GM18909 (cell line): ENCODE measurements around the gene SLX9.
"Not testable (repeated sequence)": the region's sequence is repeated elsewhere in the genome, so short reads cannot be mapped to it uniquely, and the experiment has no call there.

Experiments used
- ATAC-seq: cut with Tn5 transposase; IDR thresholded peaks from one replicate; pipeline ENCODE4 v1.9.1; 2021; ENCODE audit warnings: mild to moderate bottlenecking; ENCODE audit not compliant: unreplicated experiment, poor library complexity

SLX9 gene

DNA sequence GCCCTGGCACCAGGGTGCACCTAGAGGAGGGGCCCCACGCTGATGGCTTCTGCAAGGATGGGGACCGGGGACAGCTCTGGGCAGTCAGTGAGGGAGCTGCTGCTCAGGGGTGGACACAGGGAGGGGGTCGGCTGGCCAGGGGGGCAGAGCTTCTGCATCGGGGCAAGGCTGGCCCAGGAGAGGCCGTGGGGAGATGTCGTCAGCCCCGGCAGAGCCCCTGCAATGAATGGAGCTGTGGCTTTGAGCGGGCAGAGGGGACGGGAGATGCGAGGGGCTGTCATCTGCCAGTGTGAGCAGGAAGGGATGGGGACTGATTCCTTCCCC lies 31.8 kb downstream of the SLX9 start:
- no peak for ATAC-seq

DNA sequence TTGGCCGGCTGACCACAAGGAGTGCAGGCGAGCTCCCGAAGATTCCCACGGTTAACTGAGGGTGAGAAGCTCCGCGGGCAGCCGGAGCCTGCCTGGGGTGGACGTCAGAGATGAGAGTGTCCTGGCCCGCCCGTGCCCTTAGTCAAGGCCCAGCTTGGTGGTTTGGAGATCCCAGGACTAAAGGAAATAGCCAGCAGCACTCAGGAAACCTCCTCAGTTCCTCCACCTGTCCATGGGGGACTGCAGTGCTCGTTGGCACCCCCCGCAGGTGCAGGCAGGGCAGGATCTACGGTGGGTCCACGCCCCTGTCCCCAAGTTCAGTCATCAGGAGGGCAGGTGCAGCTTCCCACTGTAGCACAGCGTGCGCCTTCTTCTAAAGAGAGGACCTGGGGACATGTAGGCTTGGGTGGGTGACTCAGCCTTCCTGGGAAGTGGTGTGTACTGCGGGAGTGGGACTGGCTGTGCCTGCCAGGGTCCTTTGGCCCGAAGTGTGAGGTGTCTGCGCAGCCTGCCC lies 32.5 kb downstream of the SLX9 start:
- no peak for ATAC-seq

- no peak for ATAC-seq
These were observed 33.0 kb downstream of the SLX9 start for GRCh38 chr21:44972821-44973220.

DNA sequence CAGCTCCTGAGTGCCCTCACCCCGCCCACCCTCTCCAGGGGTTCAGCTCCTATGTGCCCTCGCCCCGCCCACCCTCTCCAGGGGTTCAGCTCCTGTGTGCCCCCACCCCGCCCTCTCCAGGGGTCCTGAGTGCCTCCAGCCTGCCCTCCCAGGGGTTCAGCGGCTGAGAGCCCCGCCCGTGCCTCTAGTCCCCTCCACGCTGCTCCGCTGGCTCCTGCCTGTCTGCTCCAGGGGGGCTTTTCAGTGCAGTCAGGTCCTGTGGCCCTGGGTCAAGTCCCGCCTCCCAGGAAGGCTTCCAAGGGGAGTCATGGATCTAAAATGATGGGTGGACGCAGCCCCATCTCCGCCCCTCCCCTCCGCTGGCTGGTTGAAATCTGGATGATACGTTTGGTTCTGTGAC lies 33.8 kb downstream of the SLX9 start:
- no peak for ATAC-seq

DNA sequence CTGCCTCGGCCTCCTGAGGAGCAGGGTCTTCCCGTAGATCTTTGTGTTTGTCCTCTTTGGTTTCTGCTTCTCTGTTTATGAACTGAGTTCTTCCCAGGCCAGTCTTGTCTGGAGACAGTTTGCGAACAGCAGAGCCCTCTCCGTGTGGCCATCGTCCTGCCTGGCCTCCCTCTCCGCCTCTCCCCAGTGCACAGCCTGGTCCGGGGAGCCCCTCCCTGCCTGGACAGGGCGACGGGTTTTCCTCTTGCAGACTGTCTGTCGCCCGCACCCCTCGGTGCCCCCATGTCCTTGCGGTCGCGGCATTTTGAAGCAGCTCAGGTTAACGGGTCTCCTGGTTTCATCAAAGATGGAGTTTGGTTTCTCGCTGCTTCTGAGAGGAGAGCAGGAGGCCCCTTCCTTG lies 34.8 kb downstream of the SLX9 start:
- no peak for ATAC-seq

- no peak for ATAC-seq
These were observed 36.1 kb downstream of the SLX9 start for GRCh38 chr21:44975720-44976555.

- ATAC-seq = not testable (repeated sequence)
These were observed 36.9 kb downstream of the SLX9 start for GRCh38 chr21:44976556-44977393.

DNA sequence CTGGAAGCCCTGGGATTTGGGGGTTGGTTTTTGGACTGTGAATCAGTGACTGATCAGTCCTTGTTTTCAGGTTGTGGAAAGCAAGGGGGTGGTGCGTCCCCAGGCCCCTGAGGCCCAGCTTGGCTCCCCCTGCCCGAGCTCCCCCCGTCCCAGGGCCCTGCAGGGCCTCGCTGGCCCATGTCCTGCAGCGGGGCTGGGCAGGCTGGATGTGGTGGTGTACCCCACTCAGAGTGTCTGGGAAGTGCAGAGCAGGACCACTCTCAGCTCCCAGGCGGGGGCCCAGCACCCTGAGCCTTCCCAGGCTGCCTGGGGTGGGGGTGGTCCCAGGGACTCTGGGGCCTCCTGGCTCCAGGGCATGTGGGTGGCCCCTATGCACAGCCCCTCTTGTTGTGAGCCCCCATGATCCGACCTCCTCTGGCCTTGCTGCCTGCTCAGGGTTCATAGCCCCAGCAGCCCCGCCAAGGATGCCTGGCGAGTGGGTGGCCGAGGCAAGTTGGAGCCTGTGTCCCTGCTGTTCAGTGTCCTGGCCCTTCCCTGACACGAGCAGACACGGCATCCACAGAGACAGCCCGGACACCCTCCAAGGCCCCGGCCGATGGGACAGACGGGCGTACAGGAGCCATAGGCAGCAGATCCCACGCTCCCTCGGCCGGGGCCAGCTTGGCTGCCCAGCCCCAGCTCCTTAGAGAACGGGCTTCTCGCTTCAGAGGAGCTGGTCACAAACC lies 37.9 kb downstream of the SLX9 start:
- no peak for ATAC-seq

DNA sequence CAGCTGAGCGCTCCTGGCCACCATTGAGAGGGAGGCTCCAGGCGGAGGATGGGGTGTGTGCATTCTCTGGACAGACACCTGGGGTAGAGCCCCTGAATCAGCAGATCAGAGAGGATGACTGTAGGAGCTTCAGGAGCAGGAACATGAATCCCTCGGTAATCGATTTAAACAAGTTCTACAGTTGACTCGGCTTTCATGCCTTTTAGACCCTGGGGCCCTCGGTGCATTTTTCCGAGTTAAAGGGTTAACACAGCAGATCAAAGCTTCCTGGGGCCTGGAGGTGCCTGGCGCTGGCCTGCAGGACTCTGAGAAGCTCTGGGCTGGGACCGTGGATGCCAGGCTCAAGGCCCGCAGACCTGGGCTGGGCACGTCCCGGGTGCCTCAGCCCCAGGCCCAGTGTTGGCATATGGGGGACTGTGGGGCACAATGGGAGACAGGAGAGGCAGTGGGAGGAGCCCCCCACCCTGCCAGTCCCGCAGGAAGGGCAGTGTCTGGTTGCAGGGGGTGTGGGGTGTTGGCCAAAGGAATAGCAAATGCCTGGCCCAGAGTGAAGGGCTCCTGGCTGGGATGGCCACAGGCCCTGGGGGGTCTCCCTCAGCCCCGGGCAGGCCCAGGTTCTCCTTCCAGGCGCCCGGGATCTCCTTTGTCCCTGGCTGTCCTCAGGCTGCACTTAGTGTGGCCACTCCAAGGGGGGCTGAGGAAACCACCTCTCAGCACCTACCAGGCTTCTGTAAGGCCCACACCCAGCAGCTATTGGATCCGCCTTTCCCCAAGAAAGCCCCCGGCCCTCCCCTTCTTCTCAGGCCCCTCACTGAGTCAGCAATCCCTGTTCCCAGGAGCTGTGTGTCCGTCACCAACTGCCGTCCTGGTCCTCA lies 40.1 kb downstream of the SLX9 start:
- ATAC-seq = no peak

DNA sequence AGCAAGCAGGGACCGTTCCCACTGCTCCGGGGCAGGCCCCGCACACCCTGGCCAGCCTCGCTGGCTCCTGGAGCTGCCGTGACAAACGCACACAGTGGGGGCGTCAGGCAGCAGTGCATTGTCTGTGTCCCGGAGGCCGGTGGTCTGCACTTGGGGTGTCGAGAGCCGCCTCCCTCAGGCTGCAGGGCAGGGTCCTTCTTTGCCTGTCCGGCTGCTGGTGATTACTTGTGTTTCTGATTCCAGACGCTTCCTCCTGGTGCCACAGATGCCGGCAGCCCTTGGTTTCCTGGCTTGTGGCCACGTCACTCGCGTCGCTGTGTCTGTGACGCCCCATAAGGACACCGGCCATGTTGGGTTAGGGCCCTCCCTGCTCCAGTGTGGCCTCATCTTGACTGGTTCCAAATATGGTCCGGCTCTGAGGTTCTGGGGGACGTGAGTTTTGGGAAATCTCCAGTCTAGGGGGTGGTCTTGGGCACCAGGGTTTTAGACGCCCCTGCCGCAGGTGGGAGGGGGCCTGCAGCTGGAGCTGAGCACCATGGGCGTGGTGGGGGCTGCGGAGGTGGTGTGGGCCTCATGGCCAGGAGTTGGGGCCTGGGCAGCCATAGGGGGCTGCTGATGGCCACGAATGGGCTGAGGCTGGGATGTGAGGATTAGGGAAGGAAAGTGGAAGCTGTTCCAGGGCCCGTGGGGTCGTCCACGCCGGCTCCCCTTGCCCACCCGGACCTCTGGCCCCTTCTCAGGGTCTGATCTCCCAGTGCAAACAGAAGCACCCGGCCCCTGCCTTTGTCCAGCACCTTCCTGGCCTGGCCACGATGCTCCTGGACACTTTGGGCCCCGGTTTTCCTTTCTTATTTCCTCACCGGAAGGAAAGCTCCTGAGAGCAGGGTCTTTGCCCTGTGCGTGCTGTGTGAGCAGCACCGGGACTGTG lies 41.0 kb downstream of the SLX9 start:
- ATAC-seq = no peak

GRCh38 chr21:44982558-44983250 lies 42.9 kb downstream of the SLX9 start:
- no peak for ATAC-seq

DNA sequence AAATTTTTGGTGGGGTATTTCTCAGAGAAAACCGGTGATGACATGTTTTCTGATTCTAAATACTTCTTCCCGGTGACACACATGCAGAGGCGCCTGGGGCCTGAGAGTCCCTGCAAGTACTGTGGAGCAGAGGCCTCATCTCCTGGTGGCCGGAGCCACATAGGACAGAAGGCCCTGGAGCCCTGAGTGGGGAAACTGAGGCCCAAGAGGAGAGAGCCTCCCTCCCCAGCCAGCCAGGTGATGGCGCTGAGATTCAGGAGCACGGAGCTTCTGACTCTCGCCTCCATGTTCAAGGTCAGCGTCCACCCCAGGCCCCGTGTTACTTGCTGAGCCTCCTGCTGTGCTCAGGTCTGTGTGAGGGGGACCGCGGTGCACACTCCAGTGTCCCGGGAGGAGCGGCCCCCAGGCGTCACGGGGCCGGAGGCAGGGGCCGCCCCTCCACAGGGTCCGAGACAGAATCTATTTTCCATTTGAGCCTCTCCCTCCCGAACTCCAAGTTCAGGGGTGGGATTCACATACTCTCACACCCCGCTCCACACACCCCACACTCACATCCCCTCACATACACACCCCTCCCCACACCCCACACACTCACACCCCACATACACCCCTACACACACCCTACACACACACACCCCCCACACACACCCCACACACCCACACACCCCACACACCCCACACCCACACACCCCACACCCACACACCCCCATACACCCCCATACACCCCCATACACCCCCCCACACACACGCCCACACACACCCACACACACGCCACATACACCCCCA lies 43.8 kb downstream of the SLX9 start:
- no peak for ATAC-seq

DNA sequence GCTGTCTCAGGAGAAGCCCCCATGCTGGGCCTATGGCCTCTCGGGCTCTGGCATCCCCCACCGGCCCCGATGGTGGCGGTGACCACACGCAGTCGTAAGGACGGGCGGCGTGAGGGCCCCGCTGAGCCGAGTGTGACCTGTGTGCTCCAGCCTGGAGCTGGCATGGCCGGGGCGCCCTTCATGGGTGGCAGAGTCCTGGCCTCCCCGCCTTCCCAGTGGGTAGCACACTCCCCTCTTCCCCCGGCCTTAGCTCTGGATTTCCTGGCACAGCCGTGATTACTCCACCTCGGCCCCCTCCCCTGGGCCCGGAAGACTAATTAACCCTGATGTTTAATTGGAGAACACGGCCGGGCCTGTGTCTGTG lies 44.6 kb downstream of the SLX9 start:
- ATAC-seq = no peak

- ATAC-seq = no peak
These were observed 45.1 kb downstream of the SLX9 start for GRCh38 chr21:44984792-44985440.

GRCh38 chr21:44985441-44986401 lies 45.9 kb downstream of the SLX9 start:
- no peak for ATAC-seq
